KMS-11 (cell line): ENCODE data around the gene MATR3.

Source experiments
- H2AFZ ChIP-seq: fragments of 200-600 bp; sonication (generic); 2 replicates; pipeline ENCODE4 v1.6.1; 2016; ENCODE audit warnings: antibody characterized with exemption, mixed run types, low read depth
- H3K27ac ChIP-seq: fragments of 200-600 bp; sonication (generic); 2 replicates; pipeline ENCODE4 v1.6.1; 2016; ENCODE audit warnings: mild to moderate bottlenecking, mixed run types
- H3K27me3 ChIP-seq: fragments of 200-600 bp; sonication (generic); 2 replicates; pipeline ENCODE4 v1.6.1; 2017; ENCODE audit warnings: mild to moderate bottlenecking, low read depth, mixed run types, moderate library complexity; ENCODE audit not compliant: insufficient read depth
- H3K36me3 ChIP-seq: fragments of 200-600 bp; sonication (generic); 2 replicates; pipeline ENCODE4 v1.6.1; 2017; ENCODE audit warnings: mild to moderate bottlenecking, mixed run types; ENCODE audit not compliant: insufficient read depth
- H3K4me1 ChIP-seq: fragments of 200-600 bp; sonication (generic); 2 replicates; pipeline ENCODE4 v1.6.1; 2016; ENCODE audit warnings: mild to moderate bottlenecking, low read depth, mixed run types; ENCODE audit not compliant: poor library complexity, severe bottlenecking
- H3K4me2 ChIP-seq: fragments of 200-600 bp; sonication (generic); 2 replicates; pipeline ENCODE4 v1.7.0; 2016; ENCODE audit warnings: mild to moderate bottlenecking, mixed run types
- H3K4me3 ChIP-seq: fragments of 200-600 bp; sonication (generic); IDR thresholded peaks from 2 replicates; pipeline ENCODE4 v1.6.1; 2017; ENCODE audit warnings: low read depth, low read length, mixed read lengths; ENCODE audit not compliant: insufficient read depth
- H3K79me2 ChIP-seq: fragments of 200-600 bp; sonication (generic); 2 replicates; pipeline ENCODE4 v1.6.1; 2016; ENCODE audit warnings: low read depth, mixed run types; ENCODE audit not compliant: insufficient read depth
- H3K9ac ChIP-seq: fragments of 200-600 bp; sonication (generic); 2 replicates; pipeline ENCODE4 v1.6.1; 2016; ENCODE audit warnings: mild to moderate bottlenecking, mixed run types
- H4K20me1 ChIP-seq: fragments of 200-600 bp; sonication (generic); 2 replicates; pipeline ENCODE4 v1.6.1; 2016; ENCODE audit warnings: mild to moderate bottlenecking, mixed run types; ENCODE audit not compliant: insufficient read depth
- CTCF ChIP-seq: fragments of 200-600 bp; sonication (generic); conservative IDR thresholded peaks from 2 replicates; pipeline ENCODE4 v1.6.1; 2017; ENCODE audit warnings: low read depth, mild to moderate bottlenecking, antibody characterized with exemption, low read length, moderate library complexity, mixed read lengths

The MATR3 gene

GRCh38 chr5:139363937-139364336, 70.4 kb downstream of the MATR3 start:
- no peak overlapping the region for H3K27ac ChIP-seq
- H3K27me3 ChIP-seq, result no peaks in the 10 kb centered on the region
- no peaks in the 10 kb centered on the region for H4K20me1 ChIP-seq
- no peak overlapping the region for H3K4me2 ChIP-seq
- peaks cover 15% of the 10 kb centered on the region; the same call in 1 of the 2 replicates for H3K79me2 ChIP-seq
- peaks cover 3% of the 10 kb centered on the region; the same call in 1 of the 2 replicates for H3K36me3 ChIP-seq
- H2AFZ ChIP-seq, result no peak overlapping the region
- no peak for TF ChIP-seq CTCF
- H3K4me1 ChIP-seq, result peaks cover 3% of the 10 kb centered on the region
- H3K9ac ChIP-seq, result no peak overlapping the region
- no peak overlapping the region for H3K4me3 ChIP-seq

- Histone ChIP-seq H3K4me3 (no peak overlapping the region), H3K27me3 (no peaks in the 10 kb centered on the region), H3K27ac (no peak overlapping the region), H3K9ac (no peak overlapping the region), H2AFZ (no peak overlapping the region), H3K36me3 (peaks cover 3% of the 10 kb centered on the region; the same call in 1 of the 2 replicates), H3K79me2 (peaks cover 12% of the 10 kb centered on the region; the same call in 1 of the 2 replicates), H3K4me1 (peaks cover 3% of the 10 kb centered on the region), H3K4me2 (no peak overlapping the region), H4K20me1 (no peaks in the 10 kb centered on the region)
- TF ChIP-seq CTCF, result no peak
Observed at GRCh38 chr5:139364466-139364865, 70.9 kb downstream of the MATR3 start.

DNA sequence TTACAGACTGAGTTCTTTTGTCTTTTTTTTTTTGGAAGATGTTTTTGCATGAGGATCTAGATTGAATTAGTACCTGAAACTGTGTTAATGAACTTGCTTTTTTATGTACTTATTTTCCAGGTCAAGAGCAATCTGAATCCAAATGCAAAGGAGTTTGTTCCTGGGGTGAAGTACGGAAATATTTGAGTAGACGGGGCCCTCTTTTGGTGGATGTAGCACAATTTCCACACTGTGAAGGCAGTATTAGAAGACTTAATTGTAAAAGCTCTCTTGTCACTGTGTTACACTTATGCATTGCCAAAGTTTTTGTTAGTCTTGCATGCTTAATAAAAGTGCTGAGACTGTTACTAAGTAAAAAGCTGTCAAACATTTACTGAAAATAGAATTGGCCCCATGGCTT, 75.1 kb downstream of the MATR3 start:
- Histone ChIP-seq H3K36me3 (peaks cover 3% of the 10 kb centered on the region; the same call in 1 of the 2 replicates), H2AFZ (no peak overlapping the region), H3K27ac (no peak overlapping the region), H3K4me3 (no peak overlapping the region), H3K4me2 (no peak overlapping the region), H3K9ac (no peak overlapping the region), H3K4me1 (peaks cover 3% of the 10 kb centered on the region), H4K20me1 (no peaks in the 10 kb centered on the region), H3K79me2 (no peaks in the 10 kb centered on the region; the same call in 1 of the 2 replicates), H3K27me3 (no peaks in the 10 kb centered on the region)
- 0 out of 2 replicates have a peak, but pooled peaks have one; percentile 13 for TF ChIP-seq CTCF

DNA sequence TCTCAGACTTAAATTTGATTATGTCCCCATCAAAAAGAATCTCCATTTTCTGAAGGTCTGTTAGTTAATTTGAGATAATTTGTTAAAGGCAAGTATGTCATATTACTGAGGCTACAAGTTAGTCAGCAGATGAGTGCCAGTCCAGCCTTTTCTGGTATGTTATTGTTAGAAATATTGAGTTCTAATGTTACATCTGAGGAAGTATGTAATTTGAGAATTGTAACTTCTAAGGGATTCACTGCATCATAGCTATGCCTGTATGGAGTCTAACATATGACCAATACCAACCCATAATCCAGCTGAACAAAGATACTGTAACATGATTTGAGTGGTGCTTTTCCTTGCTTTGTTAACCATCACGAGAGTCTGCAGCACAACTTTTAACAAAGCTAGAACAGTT, 75.6 kb downstream of the MATR3 start:
- peaks cover 3% of the 10 kb centered on the region for H3K4me1 ChIP-seq
- no peak for TF ChIP-seq CTCF
- H3K36me3 ChIP-seq, result peaks cover 3% of the 10 kb centered on the region; the same call in 1 of the 2 replicates
- no peak overlapping the region for H3K27ac ChIP-seq
- no peaks in the 10 kb centered on the region for H3K27me3 ChIP-seq
- no peak overlapping the region for H3K4me3 ChIP-seq
- no peaks in the 10 kb centered on the region for H4K20me1 ChIP-seq
- no peak overlapping the region for H2AFZ ChIP-seq
- no peak overlapping the region for H3K9ac ChIP-seq
- no peak overlapping the region for H3K4me2 ChIP-seq
- H3K79me2 ChIP-seq, result no peaks in the 10 kb centered on the region
